Activated CD4-positive, CD25-positive, alpha-beta regulatory T cell (primary cell): ENCODE data around the gene SPSB2.

ENCODE experiments used
- DNase-seq, 4 experiments: peaks; one replicate each; lab custom pipeline; 2025; lab: John Stamatoyannopoulos, UW

SPSB2 gene

GRCh38 chr12:6851921-6852650 is 21.0 kb downstream of the SPSB2 start, which contains the start of gene USP5:
Gene USP5 (plus strand): TSS chr12:6852150. CDS start chr12:6852180, 30 bp downstream.
- DNase-seq = peak; percentile 91 to 98 (median 96)

GRCh38 chr12:6851153-6851920 is 21.8 kb downstream of the SPSB2 start, which contains the start of gene CDCA3:
Gene CDCA3 (minus strand): TSS chr12:6851286. CDS start chr12:6850952, 334 bp downstream.
- peak; percentile 76 to 85 (median 82) for DNase-seq

GRCh38 chr12:6850796-6851152 is 22.3 kb downstream of the SPSB2 start:
- DNase-seq = no peak

- no peak for DNase-seq
Measured at GRCh38 chr12:6849976-6850560, 23.0 kb downstream of the SPSB2 start.

GRCh38 chr12:6849427-6849826 is 23.7 kb downstream of the SPSB2 start:
- DNase-seq = no peak

GRCh38 chr12:6847676-6848075 is 25.4 kb downstream of the SPSB2 start:
- DNase-seq = no peak

GRCh38 chr12:6846316-6846869 is 26.7 kb downstream of the SPSB2 start:
- no peak for DNase-seq

GRCh38 chr12:6845395-6845794 is 27.7 kb downstream of the SPSB2 start:
- DNase-seq = no peak

- no peak for DNase-seq
Measured at GRCh38 chr12:6843118-6843902, 29.8 kb downstream of the SPSB2 start.

GRCh38 chr12:6842075-6842474 is 31.0 kb downstream of the SPSB2 start:
- no peak for DNase-seq

- DNase-seq = no peak
Measured at GRCh38 chr12:6840761-6841515, 32.2 kb downstream of the SPSB2 start, which contains the start of gene GNB3. Gene GNB3 (plus strand): TSS chr12:6840925. CDS start chr12:6841288, 363 bp downstream.

GRCh38 chr12:6840330-6840729 is 32.8 kb downstream of the SPSB2 start:
- no peak for DNase-seq

GRCh38 chr12:6839482-6840201 is 33.5 kb downstream of the SPSB2 start:
- no peak for DNase-seq

- DNase-seq = no peak
Measured at GRCh38 chr12:6838854-6839253, 34.2 kb downstream of the SPSB2 start.

- DNase-seq = no peak
Measured at GRCh38 chr12:6837370-6838060, 35.6 kb downstream of the SPSB2 start.

- no peak for DNase-seq
Measured at GRCh38 chr12:6836851-6837250, 36.3 kb downstream of the SPSB2 start.

- no peak for DNase-seq
Measured at GRCh38 chr12:6834873-6835272, 38.2 kb downstream of the SPSB2 start.

GRCh38 chr12:6834254-6834653 is 38.8 kb downstream of the SPSB2 start:
- DNase-seq = no peak

- DNase-seq = no peak
Measured at GRCh38 chr12:6833189-6833890, 39.8 kb downstream of the SPSB2 start.
